ENCODE measurements around the gene CHTF18. TPM values are rescaled to one million over a fixed set of nuclear protein-coding genes. Genes with fewer than 3 reads are reported as not detected.

CHTF18 gene
- total RNA-seq, 2 experiments from 2014 or later, result 125 to 146 TPM

DNA sequence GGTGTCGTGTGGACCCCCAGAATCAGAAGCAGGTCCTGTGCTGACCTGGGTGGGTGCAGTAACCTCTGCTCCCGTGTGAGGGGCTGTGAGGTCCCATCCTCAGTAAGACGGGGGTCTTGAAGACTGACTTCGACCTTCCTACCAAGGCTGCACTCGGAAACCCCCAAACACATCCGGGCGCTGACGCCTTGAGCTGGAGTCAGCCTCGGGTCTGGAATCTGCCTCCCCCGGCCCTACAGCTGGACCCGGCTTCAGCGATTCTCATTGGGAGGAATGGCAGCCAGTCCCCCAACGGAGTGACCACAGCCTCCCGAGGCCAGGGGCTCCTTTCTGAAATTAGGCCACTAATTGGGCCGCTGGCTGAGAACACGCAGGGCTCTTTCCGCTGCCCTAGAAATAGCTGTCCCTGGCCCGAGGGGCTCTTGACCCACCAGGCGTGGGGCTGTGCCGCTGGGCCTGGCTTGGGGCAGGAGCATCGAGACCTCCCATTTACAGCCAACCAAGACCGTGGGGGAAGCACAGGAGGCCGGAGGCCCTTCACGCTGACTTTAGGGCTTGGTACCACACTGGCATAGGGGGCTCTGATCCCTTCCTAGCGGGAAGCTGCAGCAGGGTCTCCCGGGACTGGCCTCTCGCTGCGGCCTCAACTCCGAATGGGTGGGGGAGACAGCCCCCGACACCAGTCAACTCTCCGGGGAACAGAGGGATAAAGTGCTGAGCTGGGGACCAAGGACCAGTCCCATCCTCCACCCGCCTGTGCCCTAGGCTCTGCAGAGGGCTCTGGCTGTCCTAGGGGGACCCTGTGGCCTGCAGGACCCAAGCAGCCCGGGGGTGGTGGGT is 14.7 kb downstream of the CHTF18 start:
- TF ChIP-seq, protein P1, sequence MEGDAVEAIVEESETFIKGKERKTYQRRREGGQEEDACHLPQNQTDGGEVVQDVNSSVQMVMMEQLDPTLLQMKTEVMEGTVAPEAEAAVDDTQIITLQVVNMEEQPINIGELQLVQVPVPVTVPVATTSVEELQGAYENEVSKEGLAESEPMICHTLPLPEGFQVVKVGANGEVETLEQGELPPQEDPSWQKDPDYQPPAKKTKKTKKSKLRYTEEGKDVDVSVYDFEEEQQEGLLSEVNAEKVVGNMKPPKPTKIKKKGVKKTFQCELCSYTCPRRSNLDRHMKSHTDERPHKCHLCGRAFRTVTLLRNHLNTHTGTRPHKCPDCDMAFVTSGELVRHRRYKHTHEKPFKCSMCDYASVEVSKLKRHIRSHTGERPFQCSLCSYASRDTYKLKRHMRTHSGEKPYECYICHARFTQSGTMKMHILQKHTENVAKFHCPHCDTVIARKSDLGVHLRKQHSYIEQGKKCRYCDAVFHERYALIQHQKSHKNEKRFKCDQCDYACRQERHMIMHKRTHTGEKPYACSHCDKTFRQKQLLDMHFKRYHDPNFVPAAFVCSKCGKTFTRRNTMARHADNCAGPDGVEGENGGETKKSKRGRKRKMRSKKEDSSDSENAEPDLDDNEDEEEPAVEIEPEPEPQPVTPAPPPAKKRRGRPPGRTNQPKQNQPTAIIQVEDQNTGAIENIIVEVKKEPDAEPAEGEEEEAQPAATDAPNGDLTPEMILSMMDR (conservative IDR thresholded peaks at IDR 0.05; ENCODE audit: low read length), result no peak
- TF ChIP-seq EZH2phosphoT487 (IDR thresholded peaks at IDR 0.05; ENCODE audit: borderline replicate concordance, low read depth, low read length), result no peak

DNA sequence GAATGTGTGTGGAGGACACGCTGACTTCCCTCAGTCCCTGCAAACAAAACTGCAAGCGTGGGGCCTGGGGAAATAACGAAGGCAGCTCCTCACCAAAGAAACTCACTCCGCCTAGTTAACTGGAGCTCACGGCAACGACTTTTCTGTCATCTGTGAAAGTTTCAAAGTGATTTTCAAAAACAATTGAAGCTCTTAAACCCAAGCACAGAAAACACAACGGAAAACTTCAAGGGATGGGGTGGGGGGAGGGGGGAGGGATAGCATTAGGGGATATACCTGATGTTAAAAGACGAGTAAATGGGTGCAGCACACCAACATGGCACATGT is 15.3 kb downstream of the CHTF18 start:
- H3K4me2 ChIP-seq (ENCODE audit: low read length), result no peak overlapping the region
- ChIA-PET CTCF (ENCODE audit: unreplicated experiment) (no interaction called here), POLR2A (interaction anchor here (0.7 to 0.9 kb wide), 2 partner anchors 148 to 169 kb away, joined by 3 read pairs; no protein-coding TSS in a partner anchor)
- peaks cover 1% of the 10 kb centered on the region for H3K36me3 ChIP-seq (ENCODE audit: insufficient read depth, low read length)
- H3K9me2 ChIP-seq (ENCODE audit: insufficient read depth, low read length), result no peaks in the 10 kb centered on the region
- peaks cover under 1% of the 10 kb centered on the region for H3K4me1 ChIP-seq (ENCODE audit: insufficient read depth, low read length, poor library complexity, severe bottlenecking)
- no peaks in the 10 kb centered on the region for H3K79me2 ChIP-seq (ENCODE audit: insufficient read depth, low read depth, low read length)
- no peak overlapping the region for H3K27ac ChIP-seq (ENCODE audit: low read depth, low read length, poor library complexity, severe bottlenecking)
- H3K9me3 ChIP-seq (ENCODE audit: low read length), result no peaks in the 10 kb centered on the region
- no peak for DNase-seq (ENCODE audit: low spot score)
- no peak overlapping the region for H2AFZ ChIP-seq (ENCODE audit: low read length)
- intact Hi-C loops (cut with micrococcal nuclease; ENCODE audit: unreplicated experiment), result no loop called here
- H3K4me3 ChIP-seq (ENCODE audit: low read depth, low read length, poor library complexity, severe bottlenecking), result no peak overlapping the region
- no peaks in the 10 kb centered on the region for H4K20me1 ChIP-seq (ENCODE audit: insufficient read depth, low read length)
- TF ChIP-seq EZH2phosphoT487 (IDR thresholded peaks at IDR 0.05; ENCODE audit: borderline replicate concordance, low read depth, low read length), result no peak
- no TSS peak for BruUV-seq (replicated peaks)

More for the DNA sequence above, 14.7 kb downstream of the CHTF18 start:
- CTCF ChIA-PET (ENCODE audit: unreplicated experiment), result no interaction called here
- H3K36me3 ChIP-seq (ENCODE audit: insufficient read depth, low read length), result peaks cover 7% of the 10 kb centered on the region
- no peaks in the 10 kb centered on the region for H3K9me2 ChIP-seq (ENCODE audit: insufficient read depth, low read length)
- H3K27ac ChIP-seq (ENCODE audit: low read depth, low read length, poor library complexity, severe bottlenecking), result no peak overlapping the region
- H4K20me1 ChIP-seq (ENCODE audit: insufficient read depth, low read length), result no peaks in the 10 kb centered on the region
- H3K4me2 ChIP-seq (ENCODE audit: low read length), result no peak overlapping the region
- no peaks in the 10 kb centered on the region for H3K79me2 ChIP-seq (ENCODE audit: insufficient read depth, low read depth, low read length)
- H3K4me3 ChIP-seq (ENCODE audit: low read depth, low read length, poor library complexity, severe bottlenecking), result no peak overlapping the region
- no peaks in the 10 kb centered on the region for H3K9me3 ChIP-seq (ENCODE audit: low read length)
- intact Hi-C loops (cut with micrococcal nuclease; ENCODE audit: unreplicated experiment), result no loop called here
- no peak overlapping the region for H2AFZ ChIP-seq (ENCODE audit: low read length)
- DNase-seq (ENCODE audit: low spot score), result no peak
- POLR2A ChIA-PET, result interaction anchor here (0.7 to 0.9 kb wide), 2 partner anchors 149 to 169 kb away, joined by 3 read pairs; no protein-coding TSS in a partner anchor
- peaks cover 6% of the 10 kb centered on the region for H3K4me1 ChIP-seq (ENCODE audit: insufficient read depth, low read length, poor library complexity, severe bottlenecking)
- BruUV-seq (replicated peaks), result no TSS peak

DNA sequence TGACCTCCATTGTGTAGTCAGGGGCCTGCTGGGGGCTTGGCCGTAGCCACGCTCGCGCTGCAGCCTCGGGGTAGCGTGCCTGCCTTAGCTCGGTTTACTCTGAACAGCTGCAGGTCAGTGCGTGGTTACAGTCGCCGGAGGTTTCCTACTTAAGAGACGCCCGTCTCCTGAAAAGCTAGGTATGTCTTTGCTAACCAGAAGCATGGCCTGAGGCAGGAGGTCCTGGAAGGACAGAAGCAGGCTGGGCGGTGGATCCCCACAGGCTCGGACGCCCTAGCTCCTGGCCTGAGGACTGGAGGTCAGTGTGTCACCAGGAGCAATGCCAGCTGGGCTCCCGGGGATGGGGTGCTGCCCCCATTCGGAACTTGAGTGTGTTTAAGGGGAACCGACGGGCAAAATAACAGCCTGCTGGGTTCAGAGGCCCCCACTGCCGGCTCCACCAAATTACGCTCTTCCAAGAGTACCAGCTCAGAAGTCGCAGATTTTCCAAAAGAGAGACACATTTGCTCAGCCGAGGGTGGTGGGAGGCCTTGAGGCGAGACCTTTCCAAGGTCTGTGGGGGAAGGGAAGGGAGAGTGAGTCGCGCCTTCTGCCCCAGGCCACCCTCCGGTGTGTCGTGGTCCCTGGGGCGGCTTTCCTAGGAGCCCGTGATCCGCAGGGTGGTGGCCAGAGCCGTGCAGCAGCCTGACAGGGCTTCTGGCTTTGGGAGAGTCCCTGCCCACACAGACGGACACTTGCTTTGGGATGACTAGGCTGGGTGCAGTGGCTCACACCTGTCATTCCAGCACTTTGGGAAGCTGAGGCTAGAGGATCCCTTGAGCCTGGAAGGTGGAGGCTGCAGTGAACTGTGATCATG is 16.0 kb downstream of the CHTF18 start:
- POLR2A ChIA-PET, result interaction anchor here (0.9 kb wide), 1 partner anchor 168 kb away, joined by 3 read pairs; no protein-coding TSS in a partner anchor
- Histone ChIP-seq H3K79me2 (ENCODE audit: insufficient read depth, low read depth, low read length) (no peaks in the 10 kb centered on the region), H3K4me3 (ENCODE audit: low read depth, low read length, poor library complexity, severe bottlenecking) (no peak overlapping the region), H3K4me2 (ENCODE audit: low read length) (no peak overlapping the region), H3K4me1 (ENCODE audit: insufficient read depth, low read length, poor library complexity, severe bottlenecking) (no peaks in the 10 kb centered on the region), H4K20me1 (ENCODE audit: insufficient read depth, low read length) (no peaks in the 10 kb centered on the region), H3K27ac (ENCODE audit: low read depth, low read length, poor library complexity, severe bottlenecking) (no peak overlapping the region), H2AFZ (ENCODE audit: low read length) (no peak overlapping the region), H3K9me3 (ENCODE audit: low read length) (no peaks in the 10 kb centered on the region), H3K36me3 (ENCODE audit: insufficient read depth, low read length) (no peaks in the 10 kb centered on the region), H3K9me2 (ENCODE audit: insufficient read depth, low read length) (no peaks in the 10 kb centered on the region)
- intact Hi-C loops (cut with micrococcal nuclease; ENCODE audit: unreplicated experiment), result no loop called here
- TF ChIP-seq, protein P1 (conservative IDR thresholded peaks at IDR 0.05; ENCODE audit: low read length), result no peak
- no TSS peak for BruUV-seq (replicated peaks)
- no peak for DNase-seq (ENCODE audit: low spot score)
- CTCF ChIA-PET (ENCODE audit: unreplicated experiment), result interaction anchor here (0.6 kb wide), 1 partner anchor 212 kb away, joined by 3 read pairs; no protein-coding TSS in a partner anchor

Data from OCI-LY7 (cell line).